Left hindlimb (tissue), 1 donor: ENCODE measurements around the gene AGTRAP.
A peak's percentile ranks its signal among the peaks of the same experiment; 100 is the strongest.

Experiments used
- DNase-seq: peaks from one replicate; pipeline ENCODE4 v3.0.0-alpha.2; 2018

AGTRAP gene

DNA sequence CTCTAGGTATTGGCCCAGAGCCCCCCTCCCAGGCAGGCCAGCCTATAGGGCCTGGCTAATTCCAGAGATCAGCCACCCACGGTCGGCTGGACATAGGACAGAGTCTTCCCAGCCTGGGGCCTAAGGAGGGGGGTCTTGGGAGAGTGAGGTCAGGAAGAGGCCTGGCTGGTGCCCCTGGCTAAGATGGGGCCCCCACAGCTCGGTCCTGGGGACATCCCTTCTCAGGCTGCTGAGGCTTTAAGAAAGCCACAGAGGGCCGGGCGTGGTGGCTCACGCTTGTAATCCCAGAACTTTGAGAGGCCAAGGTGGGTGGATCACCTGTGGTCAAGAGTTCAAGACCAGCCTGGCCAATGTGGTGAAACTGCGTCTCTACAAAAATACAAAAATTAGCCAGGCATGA lies 28.6 kb downstream of the AGTRAP start:
- DNase-seq: no peak

DNA sequence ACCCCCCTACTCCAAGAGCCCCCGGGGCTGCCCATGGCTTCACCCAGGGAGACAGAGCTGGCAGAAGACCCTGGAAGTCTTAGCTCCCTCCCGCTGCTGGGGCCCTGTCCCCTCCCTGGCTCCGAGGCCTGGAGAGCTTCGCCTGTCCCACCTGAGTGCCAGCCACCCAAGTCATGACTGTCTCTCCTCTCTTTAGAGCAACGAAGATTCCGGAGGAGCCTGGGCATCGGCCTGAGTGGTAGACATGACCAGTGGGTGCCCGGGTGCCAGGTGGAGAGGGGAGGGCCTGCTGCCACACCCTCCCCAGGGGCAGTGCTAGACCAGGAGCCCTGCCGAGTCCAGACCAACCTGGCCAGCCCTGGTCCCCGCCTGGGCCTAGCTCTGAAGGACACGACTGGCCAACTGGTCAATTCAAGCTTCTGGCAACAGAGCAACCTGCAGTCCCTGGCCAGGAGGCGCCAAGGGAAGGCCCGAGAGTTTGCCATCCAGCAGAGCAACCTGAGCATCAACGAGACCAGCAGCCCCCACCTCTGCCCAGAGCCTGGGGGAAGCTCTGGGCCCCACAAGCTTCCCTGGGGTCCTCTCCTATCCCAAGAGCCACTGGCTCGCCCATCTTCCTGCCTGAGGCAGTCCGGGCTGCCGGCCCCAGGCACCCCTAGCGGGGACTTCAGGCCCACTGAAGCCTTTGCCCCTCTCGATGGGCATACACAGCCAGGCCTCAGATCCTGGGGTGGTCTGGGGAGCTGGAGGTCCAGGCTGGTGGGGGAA lies 29.9 kb downstream of the AGTRAP start:
- no peak for DNase-seq

DNA sequence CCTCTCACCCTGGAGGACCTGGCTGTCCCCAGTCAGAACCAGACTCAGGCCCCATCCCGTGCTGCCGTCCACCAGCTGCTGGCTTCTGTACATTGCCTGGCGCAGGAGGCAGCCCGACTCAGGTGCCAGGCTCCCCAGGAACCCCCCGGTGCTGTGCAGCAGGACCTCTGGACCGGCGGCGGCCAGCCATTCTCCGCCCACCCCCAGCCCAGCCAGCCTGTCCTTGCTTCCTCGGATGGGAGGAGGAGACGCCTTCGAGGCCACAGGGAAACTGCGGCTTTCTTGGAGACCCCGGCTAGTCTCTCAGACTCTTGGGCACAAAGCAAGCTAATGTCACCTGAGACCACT lies 30.5 kb downstream of the AGTRAP start:
- no peak for DNase-seq

DNA sequence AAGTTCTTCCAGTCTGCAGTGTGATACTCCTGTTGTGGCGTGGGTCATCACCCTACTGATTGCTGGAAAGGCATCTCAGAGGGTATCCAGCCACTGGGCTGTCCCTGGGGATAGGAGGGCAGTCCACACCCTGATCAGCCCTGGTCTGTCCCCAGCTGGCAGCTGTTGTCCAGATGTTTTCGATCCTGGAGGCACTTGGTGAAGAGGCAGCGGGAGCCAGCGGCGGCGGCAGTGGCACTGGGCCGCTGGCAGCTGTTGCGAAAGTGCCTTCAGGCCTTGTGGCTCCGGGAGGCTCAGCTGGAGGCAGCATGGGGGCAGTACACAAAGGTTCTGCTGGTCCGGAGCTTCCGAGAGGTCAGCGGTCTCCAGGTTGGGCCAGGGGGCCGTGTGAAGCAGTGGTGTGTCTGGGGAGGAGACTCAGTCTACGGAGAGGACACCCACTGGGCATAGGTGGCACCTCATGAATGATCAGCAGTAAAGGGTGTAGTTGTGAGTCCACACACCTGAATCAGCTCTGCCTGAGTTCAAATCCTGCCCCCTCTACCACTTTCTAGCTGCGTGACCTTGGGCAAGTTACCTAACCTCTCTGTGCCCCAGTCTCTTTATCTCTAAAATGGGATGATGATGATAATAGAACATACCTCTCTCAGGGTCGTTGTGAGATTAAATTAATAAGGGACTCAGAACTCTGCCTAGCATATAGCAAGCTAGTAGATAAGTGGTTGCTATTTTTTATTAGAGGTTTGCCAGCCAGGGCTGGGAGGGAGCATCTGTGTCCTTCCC lies 32.2 kb downstream of the AGTRAP start:
- DNase-seq: no peak

DNA sequence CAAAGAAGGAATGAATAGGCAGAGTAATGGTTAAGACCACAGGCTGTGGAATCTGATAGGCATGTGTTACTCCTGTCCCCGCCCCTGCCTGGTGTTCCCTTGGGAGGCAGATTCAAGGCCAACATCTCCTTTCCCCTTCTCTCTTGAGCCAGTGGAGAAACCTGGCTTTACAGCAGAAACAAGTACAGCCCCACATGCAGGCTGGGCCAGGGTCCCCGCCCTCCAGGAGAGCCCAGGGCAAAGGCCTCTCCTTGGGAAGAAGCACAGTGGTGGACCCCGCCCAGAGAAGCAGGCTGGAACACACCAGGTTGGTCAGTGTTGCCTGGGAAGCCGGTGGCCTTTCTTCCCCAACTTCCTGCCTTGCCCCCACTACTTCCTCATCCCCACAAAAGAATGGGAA lies 32.9 kb downstream of the AGTRAP start:
- DNase-seq: no peak

DNA sequence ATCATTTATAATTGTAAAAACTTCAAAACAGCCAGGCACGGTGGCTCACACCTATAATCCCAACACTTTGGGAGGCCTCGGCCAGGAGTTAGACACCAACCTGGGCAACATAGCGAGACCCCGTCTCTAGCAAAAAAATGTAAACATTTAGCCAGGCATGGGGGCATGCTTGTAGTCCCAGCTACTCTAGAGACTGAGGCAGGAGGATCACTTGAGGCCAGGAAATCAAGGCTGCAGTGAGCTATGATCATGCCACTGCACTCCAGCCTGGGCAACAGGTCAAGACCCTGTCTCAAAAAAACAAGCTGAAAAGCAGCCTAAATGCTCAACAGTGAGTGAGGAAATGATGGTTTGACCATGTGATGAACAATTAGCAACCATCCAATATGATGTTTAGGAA lies 33.3 kb downstream of the AGTRAP start:
- no peak for DNase-seq

DNA sequence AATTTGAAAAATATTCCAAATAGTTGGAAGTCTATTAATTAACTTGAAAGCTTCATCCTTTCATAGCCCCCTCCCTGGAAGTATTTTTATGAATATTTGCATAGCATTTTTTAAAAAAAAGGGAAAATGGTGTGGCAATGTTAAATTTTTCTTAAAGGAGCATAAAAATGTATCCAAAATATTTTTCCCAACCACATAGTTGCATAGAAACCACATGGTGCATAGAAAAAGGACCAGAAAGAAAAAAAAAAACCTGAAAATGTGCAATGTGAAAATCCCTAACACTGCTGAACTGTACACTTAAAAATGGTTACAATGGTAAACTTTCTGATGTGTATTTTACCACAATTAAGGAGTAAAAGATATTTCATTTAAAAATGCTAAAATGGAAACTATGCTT lies 34.1 kb downstream of the AGTRAP start:
- no peak for DNase-seq

DNA sequence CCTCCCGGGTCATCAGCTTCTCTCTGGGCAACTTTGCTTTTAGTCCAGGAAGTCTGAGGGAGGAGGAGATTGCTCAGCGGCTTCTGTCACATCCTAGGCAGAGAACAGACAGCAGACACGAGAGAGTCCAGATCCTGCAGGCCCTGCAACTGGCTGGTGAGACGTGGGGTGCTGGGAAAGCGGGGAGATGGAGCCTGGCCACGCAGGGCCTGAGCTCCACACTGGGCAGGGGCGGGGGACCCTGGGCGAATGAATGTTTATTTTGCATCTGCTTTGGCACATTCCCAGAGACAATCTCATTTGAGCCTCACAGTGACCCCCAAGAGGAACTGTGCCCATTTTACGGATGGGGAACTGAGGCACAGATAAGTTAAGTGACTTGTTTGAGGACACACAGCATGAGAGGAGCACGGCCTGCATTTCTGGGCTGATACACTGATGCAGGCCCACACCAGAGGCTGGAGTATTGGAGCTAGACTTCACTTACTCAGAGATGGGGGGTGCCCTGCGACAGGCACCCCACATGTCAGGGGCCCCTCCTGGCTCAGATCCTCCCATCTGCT lies 35.6 kb downstream of the AGTRAP start:
- DNase-seq: no peak

DNA sequence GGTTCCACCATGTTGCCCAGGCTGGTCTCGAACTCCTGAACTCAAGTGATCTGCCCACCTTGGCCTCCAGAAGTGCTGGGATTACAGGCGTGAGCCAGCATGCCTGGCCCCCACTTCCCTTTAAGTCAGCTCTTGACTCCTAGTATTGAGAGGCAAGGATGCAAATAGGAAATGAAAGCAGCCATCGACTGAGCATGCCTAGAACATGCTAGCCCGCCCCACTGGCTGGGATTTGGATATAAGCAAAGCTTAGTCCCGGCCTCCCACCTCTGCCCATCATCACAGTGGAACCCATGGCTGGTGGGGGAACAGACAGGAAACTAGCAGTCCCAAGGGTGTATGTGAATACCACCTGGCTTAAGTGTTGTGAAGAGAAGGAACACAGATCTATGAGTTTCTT lies 36.5 kb downstream of the AGTRAP start:
- DNase-seq: no peak

DNA sequence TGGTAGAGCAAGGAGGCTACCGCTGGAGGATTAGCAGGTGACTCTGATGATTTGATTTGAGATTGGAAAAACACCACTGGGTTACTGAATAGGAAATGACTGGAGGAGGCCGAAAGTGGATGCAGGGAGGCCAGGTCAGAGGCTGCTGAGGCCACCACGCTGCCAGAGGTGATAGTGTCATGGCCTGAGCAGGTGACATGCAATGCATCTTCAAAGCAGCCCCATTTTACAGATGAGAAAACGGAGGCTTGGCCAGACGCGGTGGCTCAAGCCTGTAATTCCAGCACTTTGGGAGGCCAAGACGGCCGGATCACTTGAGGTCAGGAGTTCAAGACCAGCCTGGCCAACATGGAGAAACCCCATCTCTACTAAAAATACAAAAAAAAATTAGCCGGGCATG lies 38.8 kb downstream of the AGTRAP start:
- DNase-seq: no peak

DNA sequence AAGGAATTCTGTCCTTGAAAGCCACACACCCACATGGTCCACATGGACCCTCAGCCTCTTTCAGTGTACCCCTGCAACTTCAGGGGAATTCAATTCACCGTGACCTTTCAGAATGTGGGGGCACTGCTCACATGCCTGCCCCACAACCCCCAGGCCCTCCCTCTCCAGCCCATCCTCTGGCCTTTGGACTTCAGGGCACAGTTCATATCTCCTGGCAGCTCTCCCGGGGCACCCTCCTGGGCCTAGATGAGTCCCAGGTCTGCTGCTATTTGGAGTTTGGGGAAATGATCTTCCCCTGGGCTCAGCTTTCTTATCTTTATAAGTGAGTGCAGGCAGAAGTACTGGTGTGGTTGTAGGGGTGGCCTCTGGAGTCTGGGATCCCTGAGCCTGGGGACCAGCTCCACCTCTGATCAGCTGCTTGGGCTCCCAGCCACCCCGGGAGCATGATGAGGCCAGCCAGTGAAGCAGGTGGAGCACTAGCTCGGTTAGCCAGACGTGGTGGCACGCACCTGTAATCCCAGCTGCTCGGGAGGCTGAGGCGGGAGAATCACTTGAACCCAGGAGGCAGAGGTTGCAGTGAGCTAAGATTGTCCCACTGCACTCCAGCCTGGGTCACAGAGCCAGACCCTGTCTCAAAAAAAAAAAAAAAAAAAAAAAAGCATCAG lies 41.9 kb downstream of the AGTRAP start:
- DNase-seq: no peak

DNA sequence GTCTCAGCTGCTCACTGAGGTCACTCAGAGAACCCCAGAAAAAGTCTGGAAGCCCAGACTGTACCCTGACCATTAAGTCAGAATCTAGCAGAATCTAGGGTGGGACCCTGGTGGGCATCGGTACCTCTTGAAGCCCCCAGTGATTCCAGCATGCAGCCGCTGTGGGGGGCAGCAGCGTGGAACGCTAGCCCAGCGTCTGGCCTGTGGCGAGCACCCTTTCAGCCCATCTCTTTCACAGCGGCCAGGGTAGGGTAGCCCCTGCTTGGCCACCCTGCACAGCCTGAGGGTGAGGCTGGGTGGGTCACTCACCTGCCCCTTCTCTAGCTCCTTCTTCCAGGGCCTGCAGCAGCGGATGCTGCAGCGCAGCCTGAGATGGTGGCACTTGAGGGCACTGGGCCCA lies 42.4 kb downstream of the AGTRAP start:
- no peak for DNase-seq

DNA sequence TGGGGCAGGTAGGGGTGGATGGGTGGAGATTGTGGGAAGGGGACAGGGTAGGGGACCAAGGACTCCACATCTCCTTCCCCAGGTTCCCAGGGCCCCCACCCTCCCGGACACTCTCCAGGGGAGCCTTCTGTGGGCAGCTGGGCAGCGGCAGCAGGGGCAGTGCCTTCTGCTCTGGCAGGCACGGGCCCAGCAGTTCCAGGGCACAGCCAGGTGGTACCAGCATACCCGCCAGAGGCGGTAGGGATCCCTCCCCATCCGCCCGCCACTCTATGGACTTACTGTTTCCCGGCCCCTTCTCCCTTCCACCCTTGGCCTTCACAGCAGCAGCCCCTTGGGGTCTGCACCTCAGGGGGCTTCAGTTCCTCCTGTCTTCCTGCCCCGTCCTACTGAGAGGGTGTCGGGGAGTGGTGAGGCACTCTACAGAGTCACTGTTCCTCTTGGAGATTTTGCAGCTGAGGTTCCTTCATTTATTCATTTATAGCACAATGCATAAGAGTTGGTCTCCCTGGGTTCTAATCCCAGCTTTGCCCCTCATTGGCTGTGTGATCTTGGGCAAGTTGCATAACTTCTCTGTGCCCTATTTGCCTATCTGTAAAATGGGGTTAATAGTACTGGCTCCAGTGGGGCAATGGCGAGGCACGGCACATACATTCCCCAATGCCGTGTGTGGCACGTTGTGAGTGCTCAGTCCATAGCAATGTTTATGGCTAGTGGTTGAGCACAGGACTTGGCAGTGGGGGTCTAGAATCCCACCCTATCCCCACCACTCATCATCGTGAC lies 43.1 kb downstream of the AGTRAP start:
- no peak for DNase-seq

DNA sequence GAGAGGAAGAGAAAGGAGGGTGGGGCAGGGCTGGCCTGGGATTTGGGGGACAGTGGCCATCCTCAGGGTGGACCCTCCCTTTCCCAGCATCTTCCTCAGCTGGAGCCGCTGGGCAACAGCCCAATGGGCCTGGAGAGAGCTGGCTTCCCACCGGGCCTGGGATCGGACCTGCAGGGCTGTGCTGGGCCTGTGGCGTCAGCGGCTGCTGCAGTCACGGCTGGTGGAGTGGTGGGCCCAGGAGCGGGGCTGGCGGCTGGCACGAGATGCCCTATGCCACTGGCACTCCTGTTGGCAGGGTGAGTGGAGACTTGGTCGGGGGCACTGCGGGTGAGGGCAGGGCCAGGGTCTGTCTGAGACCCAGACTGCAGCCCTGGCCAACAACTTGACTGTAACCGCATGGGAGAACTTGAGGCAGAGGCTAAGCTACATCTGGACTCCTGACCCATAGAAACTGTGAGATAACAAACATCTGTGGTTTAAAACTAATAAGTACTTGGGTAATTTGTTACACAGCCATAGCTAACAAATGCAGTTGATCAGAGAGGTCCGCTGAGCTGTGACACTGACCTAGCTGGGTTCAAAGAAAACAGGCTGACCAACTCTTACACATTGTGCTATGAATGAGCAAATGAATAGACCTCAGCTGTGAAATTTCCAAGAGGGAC lies 43.9 kb downstream of the AGTRAP start:
- no peak for DNase-seq

DNA sequence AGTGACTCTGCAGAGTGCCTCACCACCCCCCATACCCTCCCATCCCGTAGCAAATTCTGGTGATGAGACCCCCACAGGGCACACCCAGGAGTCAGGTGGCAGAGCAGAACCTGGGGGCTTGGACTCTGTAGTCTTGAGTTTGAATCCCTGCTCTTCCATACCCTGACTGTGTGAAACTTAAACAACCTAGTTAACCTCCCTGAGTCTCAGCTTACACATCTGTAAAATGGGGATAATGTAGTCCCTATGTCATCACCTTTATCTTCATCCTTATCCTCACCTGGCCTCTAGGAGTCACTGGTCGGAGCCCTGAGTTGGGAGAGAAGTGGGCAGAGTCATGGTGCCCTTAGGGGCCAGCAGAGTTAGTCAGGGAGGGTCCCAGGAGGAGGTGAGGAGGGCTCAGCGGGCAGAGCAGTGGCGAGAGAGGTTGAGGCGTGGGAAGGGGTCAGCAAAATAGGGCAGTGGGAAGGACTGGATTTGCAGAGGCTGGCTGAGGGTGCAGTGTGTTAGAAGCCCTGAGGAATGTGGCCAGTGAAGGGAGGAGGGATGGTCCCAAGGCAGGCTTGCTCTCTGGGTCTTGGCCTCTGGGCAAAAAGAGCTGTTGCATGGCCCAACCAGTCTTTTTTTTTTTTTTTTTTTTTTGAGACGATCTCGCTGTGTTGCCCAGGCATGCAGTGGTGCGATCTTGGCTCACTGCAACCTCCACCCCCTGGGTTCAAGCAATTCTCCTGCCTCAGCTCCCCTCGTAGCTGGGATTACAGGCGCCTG lies 44.6 kb downstream of the AGTRAP start:
- DNase-seq: no peak

DNA sequence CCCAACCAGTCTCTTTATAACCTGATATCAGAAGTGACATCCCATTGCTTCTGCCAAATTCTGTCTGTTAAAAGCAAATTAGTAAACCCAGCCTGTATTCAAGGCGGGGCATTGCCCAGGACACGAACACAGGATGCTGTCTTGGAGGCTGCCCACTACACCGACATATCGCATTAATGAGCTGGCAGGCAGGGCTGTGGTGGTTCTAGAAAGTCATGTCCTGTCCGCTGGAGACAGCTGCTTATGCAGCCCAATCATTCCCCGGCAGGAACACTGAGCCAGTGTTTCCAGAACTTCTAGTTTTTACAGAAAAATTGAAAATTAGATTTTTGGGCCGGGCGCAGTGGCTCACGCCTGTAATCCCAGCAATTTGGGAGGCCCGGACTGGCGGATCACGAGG lies 45.4 kb downstream of the AGTRAP start:
- no peak for DNase-seq

DNA sequence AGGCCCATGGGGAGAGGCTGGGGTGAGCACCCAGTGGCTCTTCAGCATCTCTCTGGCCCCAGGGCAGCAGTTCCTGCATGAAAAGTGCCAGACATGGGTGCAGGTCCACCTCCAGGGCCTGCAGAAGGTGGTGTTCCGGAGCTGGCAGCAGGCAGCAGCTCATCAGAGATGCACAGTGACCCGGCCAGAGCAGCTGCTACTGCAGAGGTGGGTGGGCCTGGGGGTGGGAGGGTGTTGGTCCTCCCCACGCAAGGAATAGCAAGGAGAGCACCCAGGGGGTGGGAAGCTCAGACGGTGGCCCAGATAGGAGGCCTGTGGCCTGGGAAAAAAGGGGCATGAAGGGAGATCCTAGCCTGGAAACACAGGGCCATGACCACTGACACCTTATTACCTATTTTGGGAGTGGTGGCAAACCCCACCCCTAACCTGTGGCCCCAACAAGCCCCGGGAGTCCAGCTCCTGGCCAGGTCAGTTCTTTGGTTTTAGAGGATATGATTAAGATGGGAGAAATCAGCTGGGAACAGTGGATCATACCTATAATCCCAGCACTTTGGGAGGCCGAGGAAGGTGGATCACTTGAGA lies 46.3 kb downstream of the AGTRAP start:
- no peak for DNase-seq

DNA sequence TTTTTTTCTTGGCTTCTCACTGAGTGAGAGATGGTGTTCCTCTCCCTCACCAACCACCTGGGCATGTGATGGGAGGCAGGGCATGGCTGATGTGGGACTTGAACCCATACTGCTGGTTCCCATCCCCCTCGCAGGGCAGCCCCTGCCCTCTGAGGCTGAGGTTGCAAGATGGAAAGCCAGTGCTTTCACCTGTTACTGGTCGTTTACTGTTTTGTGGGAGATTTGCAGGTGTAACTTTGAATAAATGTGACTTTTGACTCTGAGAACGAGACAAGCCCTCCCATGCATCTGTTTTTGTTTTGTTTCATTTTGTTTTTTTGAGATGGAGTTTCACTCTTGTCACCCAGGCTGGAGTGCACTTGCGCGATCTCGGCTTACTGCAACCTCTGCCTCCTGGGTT lies 47.6 kb downstream of the AGTRAP start:
- no peak for DNase-seq

DNA sequence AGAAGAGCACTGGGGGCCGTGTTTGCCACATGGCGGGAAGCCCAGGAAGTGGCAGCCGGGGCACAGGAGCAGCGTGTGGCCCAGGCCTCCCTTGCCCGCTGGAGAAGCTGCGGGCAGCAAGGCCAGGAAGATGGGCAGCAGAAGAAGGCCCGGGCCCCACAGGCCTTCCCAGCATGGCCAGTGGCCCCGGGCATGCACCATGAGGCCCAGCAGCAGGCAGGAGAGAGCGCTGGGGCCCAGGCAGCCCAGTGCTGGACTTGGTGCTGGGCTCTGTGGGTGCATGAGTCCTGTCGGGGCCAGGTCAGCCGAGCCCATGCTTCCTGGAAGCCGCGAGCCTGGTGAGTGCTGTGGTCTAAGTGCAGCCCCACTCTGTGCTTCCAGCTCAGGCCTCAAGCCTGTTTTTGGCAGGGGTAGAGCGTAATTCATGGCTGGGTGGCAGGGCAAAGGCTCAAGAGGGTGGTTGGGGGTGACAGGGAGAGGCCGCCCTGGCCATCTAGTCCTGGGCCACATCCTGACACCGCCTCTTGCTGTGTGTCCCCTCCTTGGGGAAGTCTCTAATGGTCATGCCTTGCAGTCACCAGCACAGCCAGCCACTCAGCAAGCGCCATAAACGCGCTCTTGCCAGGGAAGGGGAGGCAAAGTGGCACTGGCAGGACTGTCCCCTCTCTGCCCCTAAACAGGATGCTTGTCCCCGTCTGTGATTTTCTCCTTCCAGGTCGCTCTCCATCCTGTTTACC lies 48.5 kb downstream of the AGTRAP start:
- no peak for DNase-seq

DNA sequence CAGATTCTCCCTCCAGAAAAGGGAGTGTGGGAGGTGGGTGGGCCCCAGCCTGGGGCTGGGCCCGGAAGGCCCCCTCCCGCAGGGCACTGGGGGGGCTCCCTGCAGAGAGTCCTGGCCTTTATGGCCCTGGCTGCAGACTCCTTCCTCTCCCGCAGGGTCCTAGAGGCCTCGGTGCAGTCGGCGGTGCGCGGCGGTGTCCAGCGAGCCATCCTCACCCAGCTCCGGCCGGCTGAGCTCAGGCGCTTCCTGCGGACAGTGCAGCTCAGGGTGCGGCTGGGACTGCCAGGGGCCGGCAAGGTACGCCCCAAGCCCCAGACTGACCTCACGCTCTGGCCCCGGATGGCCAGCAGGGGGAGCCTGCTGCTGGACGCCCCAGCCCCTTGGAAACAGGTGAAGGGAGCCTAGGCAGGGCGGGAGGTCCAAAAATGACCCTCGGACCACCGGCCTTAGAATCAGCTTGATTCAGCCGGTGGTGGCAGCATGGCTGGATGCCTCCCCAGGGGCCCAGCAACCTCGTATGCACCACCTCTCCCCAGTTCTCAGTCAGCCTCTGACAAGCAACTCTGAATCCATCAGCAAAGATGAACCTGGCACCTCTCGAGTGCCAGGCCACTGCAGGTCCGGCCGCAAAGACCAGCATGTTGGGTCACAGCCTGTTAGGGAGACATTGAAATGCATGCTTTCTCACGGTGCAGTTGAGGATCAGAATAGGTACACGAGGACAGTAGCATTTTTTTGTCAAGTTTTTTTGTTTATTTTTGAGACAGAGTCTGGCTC lies 49.2 kb downstream of the AGTRAP start:
- peak; percentile 71 for DNase-seq
